Activated CD4-positive, alpha-beta T cell treated with anti-CD3 and anti-CD28 coated beads, Interleukin-2, Interleukin-4, amounts not matched to agents 100 ng/mL and 50 ng/mL, durations not matched to agents 16 hours and 8 hours (primary cell): ENCODE results near the gene ZNF454.

Source experiments
- DNase-seq: peaks from one replicate; pipeline ENCODE4 v3.0.0-alpha.2; 2020; ENCODE audit warnings: low spot score

Gene ZNF454

DNA sequence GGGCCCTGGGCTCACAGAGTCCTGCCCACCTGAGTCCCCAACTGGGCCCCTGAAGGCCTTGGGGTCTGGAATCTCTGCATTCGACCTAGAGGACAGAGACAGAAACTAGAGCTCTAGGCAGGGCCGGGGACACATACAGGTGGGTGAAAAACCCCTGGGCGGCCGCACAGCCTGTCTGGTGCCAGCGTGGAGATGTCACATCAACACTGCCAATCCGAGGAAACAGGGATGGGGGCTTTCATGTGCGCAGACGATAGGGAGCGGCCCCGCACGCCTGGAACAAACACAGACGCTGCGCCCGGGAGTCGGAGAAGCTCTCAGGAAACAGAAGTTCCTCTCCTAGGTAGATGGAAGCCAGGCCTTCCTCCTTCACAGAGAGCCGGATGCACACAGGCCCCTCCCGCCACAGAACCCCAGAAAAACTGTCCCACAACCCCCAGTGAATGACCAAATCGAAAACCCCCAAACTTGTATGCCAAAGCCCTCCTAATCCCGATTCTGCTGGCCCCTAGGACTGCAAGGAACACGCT, 52.3 kb downstream of the ZNF454 start:
- DNase-seq, result no peak

DNA sequence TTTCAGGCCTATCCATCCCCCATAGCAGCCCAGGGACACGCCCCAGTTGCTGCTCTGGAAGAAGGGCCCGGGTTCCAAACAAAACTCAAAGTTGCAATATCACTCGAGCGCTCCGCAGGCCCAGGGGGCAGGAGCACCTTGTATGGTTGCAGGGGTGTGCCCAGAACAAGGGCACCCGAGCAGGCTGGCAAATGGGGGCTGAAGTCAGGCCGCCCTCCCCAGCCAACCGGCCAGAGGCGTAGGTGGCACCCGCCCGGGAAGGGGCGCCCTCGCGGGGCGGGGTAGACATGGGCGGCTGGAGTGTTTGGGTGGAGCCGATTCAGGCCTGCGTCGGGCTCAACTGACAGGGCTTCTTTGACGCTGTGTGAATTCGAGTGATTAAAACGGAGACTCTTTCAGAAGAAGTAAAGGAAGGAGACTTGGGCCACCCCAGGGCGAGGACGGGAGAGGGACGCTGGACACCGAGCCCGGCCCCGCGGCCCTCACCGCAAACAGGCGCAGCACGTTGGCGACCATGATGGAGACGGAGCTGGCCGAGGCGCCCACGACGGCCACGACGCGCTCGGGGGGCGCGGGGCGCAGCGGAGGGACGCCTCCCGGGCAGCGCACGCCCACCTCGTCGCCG, 53.1 kb downstream of the ZNF454 start:
- no peak for DNase-seq

DNA sequence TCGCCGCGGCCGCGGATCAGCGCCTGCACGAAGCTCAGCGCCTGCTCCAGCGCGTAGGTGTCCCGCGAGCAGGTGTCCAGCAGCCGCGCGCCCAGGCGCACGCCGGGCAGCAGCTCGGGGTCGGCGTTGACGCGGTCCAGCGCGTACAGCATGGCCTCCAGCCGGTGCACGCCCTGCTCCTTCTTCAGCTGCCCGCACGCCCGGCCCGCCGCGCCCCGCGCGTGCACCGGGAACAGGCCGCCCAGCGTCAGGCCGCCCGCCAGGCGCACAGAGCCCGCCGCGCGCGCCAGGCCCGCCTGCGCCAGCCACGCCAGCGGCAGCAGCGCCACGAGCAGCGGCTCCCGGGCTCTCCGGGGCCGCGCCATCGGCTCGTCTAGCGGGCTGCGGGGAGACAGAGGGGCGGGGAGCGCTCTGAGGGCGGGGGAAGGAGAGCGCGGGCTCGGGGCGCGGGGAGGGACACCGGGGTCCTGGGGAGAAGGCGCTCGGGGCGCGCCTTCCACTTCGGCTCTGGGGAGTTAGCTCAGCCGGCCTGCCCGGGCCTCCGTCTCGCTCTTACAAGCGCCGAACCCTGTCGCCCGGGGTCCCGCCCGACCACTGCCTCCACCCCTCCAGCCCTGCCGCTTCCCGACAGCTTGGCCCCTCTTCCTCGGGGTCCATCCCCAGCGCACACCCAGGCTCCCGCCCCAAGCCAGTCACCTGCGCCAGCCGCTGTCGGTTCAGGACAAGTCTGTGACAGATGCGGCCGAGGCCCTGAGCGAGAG, 53.8 kb downstream of the ZNF454 start, which contains the start of gene GRM6:
TSS of gene GRM6 (minus strand) at position 741 of the 761 bp plus-strand sequence. CDS start at position 365, 376 bp downstream.
- no peak for DNase-seq

DNA sequence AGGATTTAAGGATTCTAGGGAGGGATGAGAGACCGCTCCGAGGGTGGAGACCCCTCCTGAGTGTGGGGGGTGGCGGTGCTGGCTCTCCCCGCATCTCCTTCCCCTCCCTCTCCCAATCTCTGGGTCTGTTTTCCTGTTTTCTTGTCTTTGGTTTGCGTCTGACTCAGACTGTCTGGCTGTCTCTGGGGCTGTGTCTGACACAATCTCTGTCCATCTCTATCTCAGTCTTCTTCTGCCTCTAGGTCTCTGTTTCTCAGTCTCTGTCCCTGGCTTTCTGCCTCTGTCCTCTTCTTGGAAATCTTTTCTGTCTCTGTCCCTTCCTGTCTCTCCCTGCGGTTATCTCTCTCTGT, 54.3 kb downstream of the ZNF454 start:
- no peak for DNase-seq

DNA sequence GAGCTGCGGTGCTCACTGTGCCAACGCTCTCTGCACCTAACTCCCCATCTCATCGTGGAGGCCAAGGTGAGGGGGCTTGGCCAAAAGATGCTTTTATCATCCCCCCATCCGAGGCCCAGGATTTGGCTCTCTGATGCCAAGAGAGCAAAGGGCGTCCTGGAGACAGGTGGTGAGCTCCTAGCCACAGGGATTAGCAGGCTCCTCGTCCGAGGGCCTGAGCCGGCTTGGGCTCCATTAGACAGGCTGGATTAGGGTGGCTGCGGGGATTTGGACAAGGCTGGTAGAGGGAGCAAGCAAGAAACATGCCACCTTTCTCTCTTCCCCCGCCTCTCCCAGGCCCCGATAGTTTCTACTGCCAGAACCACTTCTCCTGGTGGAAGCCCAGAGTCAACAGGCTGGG, 55.2 kb downstream of the ZNF454 start:
- no peak for DNase-seq

DNA sequence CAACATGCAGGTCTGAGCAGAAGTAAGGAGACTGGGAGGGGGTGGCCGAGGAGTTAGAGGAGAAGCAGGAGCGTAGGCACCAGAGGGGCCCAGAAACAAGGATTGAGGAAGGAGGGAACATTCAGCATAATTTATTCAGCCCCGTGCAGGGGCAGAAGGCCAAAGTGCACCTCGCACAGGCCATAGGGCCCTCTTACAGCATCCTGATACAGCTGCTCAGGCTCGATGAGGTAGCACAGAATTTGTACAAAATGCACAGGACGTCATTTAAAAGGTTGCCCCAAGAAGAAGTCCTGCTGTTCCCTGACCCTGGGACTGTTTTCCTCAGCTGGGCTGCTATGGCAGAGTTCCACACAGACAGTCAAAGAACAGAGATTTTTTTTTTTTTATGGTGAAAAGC, 56.2 kb downstream of the ZNF454 start:
- no peak for DNase-seq

DNA sequence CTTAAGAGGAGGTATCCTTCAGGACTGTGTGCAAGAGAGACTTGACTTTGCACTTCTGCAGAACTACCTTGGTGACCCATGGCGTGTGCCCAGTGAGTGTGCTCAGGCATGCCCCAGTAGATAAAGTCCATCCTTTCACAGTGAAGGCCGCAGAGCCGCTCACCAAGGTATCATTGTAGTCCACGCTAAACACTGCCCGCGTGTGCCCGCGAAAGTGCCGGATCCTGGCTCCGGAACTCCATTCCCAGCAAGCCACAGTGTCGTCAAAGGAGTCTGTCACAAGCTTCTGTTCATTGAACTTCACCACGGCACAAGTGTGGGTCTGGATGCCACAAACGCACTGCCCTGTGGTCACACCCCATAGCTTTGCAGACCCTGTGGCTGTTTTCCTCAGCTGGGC, 57.4 kb downstream of the ZNF454 start:
- no peak for DNase-seq

DNA sequence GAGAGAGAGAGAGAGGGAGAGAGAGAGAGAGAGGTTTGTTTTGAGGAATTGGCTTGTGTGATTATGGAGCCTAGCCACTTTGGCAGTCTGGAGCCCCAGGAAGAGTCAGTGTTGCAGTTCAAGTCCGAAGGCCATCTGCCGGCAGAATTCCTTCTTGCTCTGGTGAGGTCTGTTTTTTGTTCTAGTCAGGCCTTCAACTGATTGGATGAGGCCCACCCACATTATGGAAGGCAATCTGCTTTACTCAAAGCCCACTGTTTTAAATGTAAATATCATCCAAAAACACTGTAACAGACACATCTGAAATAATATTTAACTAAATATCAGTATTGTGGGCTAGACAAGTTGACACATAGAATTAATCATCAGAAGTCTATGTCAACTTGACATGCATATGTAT, 65.6 kb downstream of the ZNF454 start:
- DNase-seq, result no peak

DNA sequence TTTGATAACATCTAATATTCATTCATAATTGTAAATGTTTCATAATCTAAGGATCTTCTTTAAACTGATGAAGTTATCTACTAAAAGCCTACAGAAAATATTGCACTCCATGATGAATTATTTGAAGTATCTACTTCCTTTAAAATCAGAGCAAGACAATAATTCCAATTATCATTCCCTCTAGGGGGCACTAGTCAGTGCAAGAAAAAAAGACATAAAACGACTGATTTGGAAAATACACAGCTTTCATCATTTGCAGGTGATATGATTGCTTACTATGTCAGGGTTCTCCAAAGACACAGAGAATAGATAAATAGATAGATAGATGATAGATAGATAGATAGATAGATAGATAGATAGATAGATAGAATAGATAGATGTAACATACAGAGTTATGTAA, 67.7 kb downstream of the ZNF454 start:
- DNase-seq, result no peak
